Endothelial cell of umbilical vein (primary cell): ENCODE results near the gene RAB3D. TPM values are rescaled to one million over a fixed set of nuclear protein-coding genes. Genes with fewer than 3 reads are reported as not detected.

Experiments
- BruUV-seq: library from RNA; stranded (reverse); fragments of 400-500 nt; replicated peaks from 2 replicates; lab custom pipeline; 2021; lab: Mats Ljungman, UMichigan
- CTCF ChIA-PET: fragments of 300-600, 350-600 bp; sonication (Branson Sonifier 250); formaldehyde crosslinking; loops from one replicate; lab custom pipeline; 2021; ENCODE audit warnings: antibody characterized with exemption, inconsistent platforms; lab: Charles Lee
- POLR2A ChIA-PET: fragments of 300-600, 350-600 bp; sonication (Branson Sonifier 250); formaldehyde crosslinking; loops from one replicate; lab custom pipeline; 2021; ENCODE audit warnings: antibody characterized with exemption, inconsistent platforms; lab: Charles Lee
- DNase-seq: peaks from one replicate; pipeline ENCODE4 v3.0.0-alpha.2; 2011; ENCODE audit warnings: low read depth, low spot score
- FAIRE-seq: peaks from 2 replicates; lab custom pipeline; 2011; peaks lifted over from hg19 to GRCh38; lab: Jason Lieb, UNC
- H2AFZ ChIP-seq: 2 replicates; pipeline ENCODE4 v1.6.0; 2012; ENCODE audit warnings: low read depth, low read length, control low read depth, inconsistent platforms
- H3K27ac ChIP-seq: 2 replicates; pipeline ENCODE4 v1.5.1; 2011; ENCODE audit warnings: low read depth, mild to moderate bottlenecking, control low read depth, low read length, moderate library complexity; ENCODE audit not compliant: insufficient read depth
- H3K27me3 ChIP-seq, 2 experiments: 2 replicates each; pipeline versions ENCODE4 v1.6.0 to v1.6.1; 2011; ENCODE audit warnings: low read length in 2 of 2, mixed read lengths in 1 of 2; ENCODE audit not compliant: control insufficient read depth in 2 of 2, insufficient read depth in 2 of 2
- H3K36me3 ChIP-seq, 2 experiments: 2 replicates in 1 of 2; 3 replicates in 1 of 2; pipeline ENCODE4 v1.5.1; 2011; ENCODE audit warnings: low read length in 2 of 2, mild to moderate bottlenecking in 1 of 2, moderate library complexity in 1 of 2; ENCODE audit not compliant: control insufficient read depth in 2 of 2, insufficient read depth in 2 of 2; ENCODE audit errors: extremely low read depth in 1 of 2
- H3K4me1 ChIP-seq: 3 replicates; pipeline ENCODE4 v1.5.1; 2011; ENCODE audit warnings: mild to moderate bottlenecking, low read length; ENCODE audit not compliant: control insufficient read depth, insufficient read depth; ENCODE audit errors: extremely low read depth
- H3K4me2 ChIP-seq: 2 replicates; pipeline ENCODE4 v1.6.1; 2011; ENCODE audit warnings: low read length, control low read depth, mixed read lengths; ENCODE audit not compliant: insufficient read depth
- H3K4me3 ChIP-seq, 3 experiments: fragments of 200-600 bp in 1 of 3; sonication (generic), shearing (Covaris generic) in 1 of 3; replicated peaks in 1 of 3; 2 replicates each; pipeline ENCODE4 v1.5.1; 2011 to 2016; ENCODE audit warnings: control low read depth in 3 of 3, low read length in 3 of 3, mild to moderate bottlenecking in 2 of 3, inconsistent platforms in 1 of 3, low read depth in 1 of 3, moderate library complexity in 1 of 3; ENCODE audit not compliant: insufficient read depth in 1 of 3
- H3K79me2 ChIP-seq: 2 replicates; pipeline ENCODE4 v1.6.0; 2012; ENCODE audit warnings: low read length, inconsistent platforms; ENCODE audit not compliant: control insufficient read depth, insufficient read depth
- H3K9ac ChIP-seq: replicated peaks from 2 replicates; pipeline ENCODE3; 2011; ENCODE audit warnings: low read length, control low read depth; ENCODE audit not compliant: insufficient read depth; ENCODE audit errors: extremely low read depth
- H3K9me1 ChIP-seq: replicated peaks from 3 replicates; pipeline ENCODE4 v1.6.0; 2011; ENCODE audit warnings: mild to moderate bottlenecking, low read length; ENCODE audit not compliant: control insufficient read depth, insufficient read depth; ENCODE audit errors: extremely low read depth
- H3K9me3 ChIP-seq: replicated peaks from 2 replicates; pipeline ENCODE4 v1.5.1; 2012; ENCODE audit warnings: low read length, inconsistent platforms; ENCODE audit not compliant: control insufficient read depth, insufficient read depth
- H4K20me1 ChIP-seq: replicated peaks from 2 replicates; pipeline ENCODE3; 2011; ENCODE audit warnings: mild to moderate bottlenecking, low read length; ENCODE audit not compliant: control insufficient read depth, insufficient read depth; ENCODE audit errors: extremely low read depth
- EZH2 ChIP-seq: IDR thresholded peaks from 2 replicates; pipeline ENCODE4 v1.6.1; 2012; ENCODE audit warnings: borderline replicate concordance, low read depth, mild to moderate bottlenecking, moderate library complexity, low read length, inconsistent platforms; ENCODE audit not compliant: severe bottlenecking
- FOS ChIP-seq: IDR thresholded peaks from 2 replicates; pipeline ENCODE4 v1.6.1; 2011; ENCODE audit warnings: mild to moderate bottlenecking, low read length, moderate library complexity, borderline replicate concordance; ENCODE audit not compliant: insufficient read depth
- GATA2 ChIP-seq: IDR thresholded peaks from 2 replicates; pipeline ENCODE4 v1.7.0; 2011; ENCODE audit warnings: low read depth, mild to moderate bottlenecking, moderate library complexity, mixed read lengths, low read length; ENCODE audit not compliant: insufficient read length, insufficient read depth
- JUN ChIP-seq: IDR thresholded peaks from 2 replicates; pipeline ENCODE4 v1.6.1; 2011; ENCODE audit warnings: borderline replicate concordance, low read depth; ENCODE audit not compliant: insufficient read length, insufficient read depth
- MYC ChIP-seq: IDR thresholded peaks from one replicate; pipeline ENCODE4 v1.6.1; 2011; ENCODE audit warnings: mild to moderate bottlenecking, low read depth, low read length
- POLR2A ChIP-seq: IDR thresholded peaks from 2 replicates; pipeline ENCODE4 v1.6.1; 2012; ENCODE audit warnings: low read depth, mild to moderate bottlenecking, control low read depth, low read length
- POLR2AphosphoS5 ChIP-seq: IDR thresholded peaks from 2 replicates; pipeline ENCODE4 v1.6.1; 2012; ENCODE audit warnings: low read depth, mild to moderate bottlenecking, control low read depth, low read length, moderate library complexity; ENCODE audit not compliant: insufficient read depth
- dilution Hi-C: fragments of 300-500 bp; cut with MboI; formaldehyde crosslinking; loops from one replicate; pipeline ENCODE4 v1.15.0; 2019; ENCODE audit warnings: low sequenced_read_pairs; ENCODE audit not compliant: extremely low pct_ligation_motif_present
- intact Hi-C: fragments of 100-400 bp; cut with micrococcal nuclease; formaldehyde crosslinking; loops from one replicate; pipeline ENCODE4 v1.10.0; 2022
- polyA plus RNA-seq, 4 experiments: library from polyadenylated mRNA; depleted of rRNA in 3 of 4; stranded (reverse) in 3 of 4; unstranded in 1 of 4; fragments of >200 nt; gene quantifications; 2 replicates each; pipeline versions ENCODE4 v1.2.1 to v1.2.3, GENCODE V29; 2011 to 2012; ENCODE audit warnings: missing spikeins in 1 of 4
- total RNA-seq: library from RNA; stranded (reverse); gene quantifications from 2 replicates; pipeline ENCODE4 v1.2.3, GENCODE V29; 2021
- TF ChIP-seq, protein P1 (sequence below): IDR thresholded peaks from 2 replicates; pipeline ENCODE4 v1.6.1; 2011; ENCODE audit not compliant: insufficient read depth, insufficient read length
- TF ChIP-seq, protein P2 (sequence below), 2 donors: IDR thresholded peaks; 1 replicate in 1 of 2; 2 replicates in 1 of 2; pipeline ENCODE4 v1.5.1; 2011; ENCODE audit warnings: low read length in 2 of 2, mild to moderate bottlenecking in 2 of 2, moderate library complexity in 2 of 2, control low read depth in 1 of 2, inconsistent platforms in 1 of 2, low read depth in 1 of 2; ENCODE audit not compliant: insufficient read depth in 1 of 2; ENCODE audit errors: extremely low read depth in 1 of 2

RAB3D gene
- total and polyA plus RNA-seq, 2 donors (not counting 3 experiments of a cell fraction or from before 2014, with no cell fraction given): 35.4 to 48.2 TPM

DNA sequence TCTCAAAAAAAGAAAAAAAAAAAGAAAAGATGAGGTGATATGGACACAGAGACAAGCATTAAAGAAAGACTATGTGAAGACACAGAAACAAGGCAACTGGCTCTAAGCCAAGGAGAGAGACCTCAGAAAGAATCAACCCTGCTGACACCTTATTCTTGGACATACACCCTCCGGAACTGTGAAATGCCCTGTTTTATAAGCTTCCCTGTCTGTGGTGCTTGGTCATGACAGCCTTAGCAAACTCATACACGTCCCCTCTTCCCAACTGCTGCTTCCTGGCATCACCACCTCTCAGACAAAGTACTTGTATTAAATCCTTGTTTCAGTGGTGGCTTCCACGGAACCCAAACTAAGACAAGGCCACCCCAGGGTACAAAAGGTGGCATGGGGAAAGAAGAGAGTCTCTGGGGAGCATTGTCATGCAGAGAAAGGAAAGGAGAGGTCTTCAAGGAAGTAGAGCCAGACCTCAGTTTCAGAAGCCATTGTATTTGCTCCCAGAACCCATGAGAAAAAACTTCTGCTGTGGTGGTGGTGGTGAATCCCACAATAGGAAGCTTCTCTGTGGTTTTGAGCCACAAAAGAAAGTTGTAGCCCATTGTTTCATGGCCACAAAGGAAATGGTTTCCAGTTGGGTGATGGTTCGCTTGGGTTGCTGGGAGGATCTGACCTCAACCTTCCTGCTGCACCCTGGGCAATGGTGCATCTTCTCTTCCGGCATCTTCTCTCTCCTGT lies 59.8 kb downstream of the RAB3D start:
- POLR2A ChIA-PET: interaction anchor here (0.6 kb wide), 1 partner anchor 61 kb away, joined by 3 read pairs; no protein-coding TSS in a partner anchor
- Histone ChIP-seq H3K36me3 (no peaks in the 10 kb centered on the region), H3K9me3 (no peaks in the 10 kb centered on the region), H2AFZ (peak overlapping the region; percentile 17), H3K9me1 (no peaks in the 10 kb centered on the region), H3K79me2 (no peaks in the 10 kb centered on the region), H3K27ac (no peak overlapping the region), H4K20me1 (no peaks in the 10 kb centered on the region), H3K4me3 (no peak overlapping the region), H3K4me1 (peaks cover 7% of the 10 kb centered on the region), H3K4me2 (no peak overlapping the region), H3K27me3 (no peaks in the 10 kb centered on the region), H3K9ac (no peak overlapping the region)
- CTCF ChIA-PET: interaction anchor here (4.1 kb wide), 1 partner anchor 14 kb away, joined by 23 read pairs; no protein-coding TSS in a partner anchor
- TF ChIP-seq JUN (no peak), FOS (no peak), MYC (no peak), GATA2 (no peak), POLR2A (no peak), POLR2AphosphoS5 (no peak), EZH2 (no peak)
- TF ChIP-seq, protein P1, sequence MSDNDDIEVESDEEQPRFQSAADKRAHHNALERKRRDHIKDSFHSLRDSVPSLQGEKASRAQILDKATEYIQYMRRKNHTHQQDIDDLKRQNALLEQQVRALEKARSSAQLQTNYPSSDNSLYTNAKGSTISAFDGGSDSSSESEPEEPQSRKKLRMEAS: no peak
- TF ChIP-seq, protein P2, sequence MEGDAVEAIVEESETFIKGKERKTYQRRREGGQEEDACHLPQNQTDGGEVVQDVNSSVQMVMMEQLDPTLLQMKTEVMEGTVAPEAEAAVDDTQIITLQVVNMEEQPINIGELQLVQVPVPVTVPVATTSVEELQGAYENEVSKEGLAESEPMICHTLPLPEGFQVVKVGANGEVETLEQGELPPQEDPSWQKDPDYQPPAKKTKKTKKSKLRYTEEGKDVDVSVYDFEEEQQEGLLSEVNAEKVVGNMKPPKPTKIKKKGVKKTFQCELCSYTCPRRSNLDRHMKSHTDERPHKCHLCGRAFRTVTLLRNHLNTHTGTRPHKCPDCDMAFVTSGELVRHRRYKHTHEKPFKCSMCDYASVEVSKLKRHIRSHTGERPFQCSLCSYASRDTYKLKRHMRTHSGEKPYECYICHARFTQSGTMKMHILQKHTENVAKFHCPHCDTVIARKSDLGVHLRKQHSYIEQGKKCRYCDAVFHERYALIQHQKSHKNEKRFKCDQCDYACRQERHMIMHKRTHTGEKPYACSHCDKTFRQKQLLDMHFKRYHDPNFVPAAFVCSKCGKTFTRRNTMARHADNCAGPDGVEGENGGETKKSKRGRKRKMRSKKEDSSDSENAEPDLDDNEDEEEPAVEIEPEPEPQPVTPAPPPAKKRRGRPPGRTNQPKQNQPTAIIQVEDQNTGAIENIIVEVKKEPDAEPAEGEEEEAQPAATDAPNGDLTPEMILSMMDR (IDR thresholded peaks at IDR 0.05; ENCODE audit: extremely low read depth in 1 of 2, insufficient read depth in 1 of 2, low read depth in 1 of 2, low read length in 2 of 2): no peak
- no TSS peak for BruUV-seq
- intact Hi-C loops: no loop called here
- peak; percentile 52 for FAIRE-seq
- no peak for DNase-seq
- dilution Hi-C loops: no loop called here
